HG03175 (cell line): ENCODE data around the gene SUN2.

Experiments used
- ATAC-seq: cut with Tn5 transposase; IDR thresholded peaks from one replicate; pipeline ENCODE4 v1.9.1; 2021; ENCODE audit warnings: mild to moderate bottlenecking, moderate library complexity; ENCODE audit not compliant: unreplicated experiment

SUN2 gene

DNA sequence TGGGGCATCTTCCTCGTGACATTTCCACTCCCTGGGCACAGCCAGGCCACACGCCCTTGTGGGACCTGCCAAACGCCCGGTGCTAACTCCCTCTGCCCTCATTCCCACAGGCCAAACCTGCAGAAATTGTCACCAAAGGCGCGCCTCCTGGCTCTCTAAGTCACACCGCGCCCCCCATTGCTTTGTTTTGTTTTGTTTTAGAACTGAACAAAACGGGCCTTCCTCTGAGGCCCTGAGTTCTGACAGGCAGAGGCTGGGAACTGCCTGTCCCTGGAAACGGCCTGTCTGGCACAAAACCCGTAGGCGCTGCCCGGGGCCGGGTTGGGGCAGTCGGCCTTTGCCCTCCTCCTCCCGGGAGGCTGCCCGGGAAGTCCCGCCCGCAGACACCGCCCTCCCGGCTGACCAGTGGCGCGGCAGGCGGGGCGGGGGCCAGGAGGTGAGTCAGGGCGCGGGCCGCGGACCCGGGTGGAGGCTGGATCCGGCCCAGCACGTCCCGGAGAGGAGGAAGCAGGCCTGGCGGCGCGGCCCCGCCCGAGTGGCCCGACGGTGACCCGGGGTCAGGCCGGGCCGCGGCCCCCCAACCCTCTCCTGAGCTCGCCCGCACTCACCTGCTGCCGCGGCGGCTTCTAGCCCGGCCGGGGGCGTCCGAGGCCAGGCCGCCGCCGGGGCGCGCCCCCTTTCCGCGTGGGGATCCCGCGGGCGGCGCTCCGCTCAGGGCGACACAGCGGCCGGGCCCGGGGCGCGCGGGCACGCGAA is 465 bp downstream of the SUN2 start:
- ATAC-seq = peak; percentile 25

DNA sequence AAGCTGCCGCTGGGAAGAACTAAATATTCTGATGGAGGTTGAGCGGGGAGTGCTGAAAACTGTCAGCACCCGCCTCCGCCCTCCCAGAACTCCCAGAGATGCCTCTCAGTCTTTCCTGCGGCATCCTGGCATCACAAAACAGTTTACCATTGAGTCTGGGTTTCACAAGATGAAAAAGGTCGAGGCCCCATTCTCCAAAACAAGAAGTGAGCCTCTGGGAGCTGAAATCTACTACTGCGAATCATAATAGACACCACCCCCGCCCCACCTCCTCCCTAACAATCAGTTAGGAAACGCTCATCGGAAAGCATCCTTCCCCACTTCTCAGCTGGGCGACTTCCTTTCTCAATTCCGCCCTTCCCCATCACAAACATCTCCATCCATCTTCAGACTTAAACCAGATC is 1.0 kb downstream of the SUN2 start:
- no peak for ATAC-seq

DNA sequence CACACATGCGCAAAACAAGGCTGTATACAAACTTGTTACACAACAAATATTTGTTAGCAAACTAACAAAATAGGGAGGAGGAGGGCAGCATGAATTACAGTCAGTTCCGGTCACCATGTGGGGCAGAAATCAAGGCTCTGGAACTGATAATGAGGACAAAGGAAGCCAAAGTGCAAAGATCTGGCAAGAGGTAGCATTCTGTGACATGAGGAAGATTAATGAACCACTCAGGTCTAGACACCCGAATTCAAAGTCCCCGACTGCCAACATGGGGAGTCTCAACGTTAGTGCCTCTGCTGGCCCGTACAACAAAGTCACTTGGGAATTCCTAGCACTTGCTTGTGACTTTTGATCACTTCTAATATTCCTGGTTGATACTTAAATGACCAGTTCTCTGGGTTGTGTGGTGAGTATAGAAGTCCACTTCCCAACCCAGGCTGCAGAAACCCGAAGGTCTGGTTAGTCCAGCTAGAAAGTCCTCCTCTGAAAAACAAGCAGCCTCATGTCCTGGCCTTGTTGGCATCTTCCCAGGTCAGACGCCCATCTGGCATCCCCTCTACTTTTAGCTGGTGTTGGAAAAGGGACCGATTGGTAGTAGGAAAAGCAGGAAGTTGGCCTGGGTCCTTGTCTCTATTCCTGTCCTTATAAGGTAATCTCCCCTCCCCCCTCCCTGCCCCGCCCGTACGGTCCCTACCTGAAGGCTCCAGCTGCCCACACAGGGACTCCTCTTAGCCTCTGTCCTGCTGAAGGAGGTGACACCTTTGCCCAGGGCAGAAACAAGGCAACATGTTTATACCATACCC is 1.6 kb downstream of the SUN2 start:
- no peak for ATAC-seq

DNA sequence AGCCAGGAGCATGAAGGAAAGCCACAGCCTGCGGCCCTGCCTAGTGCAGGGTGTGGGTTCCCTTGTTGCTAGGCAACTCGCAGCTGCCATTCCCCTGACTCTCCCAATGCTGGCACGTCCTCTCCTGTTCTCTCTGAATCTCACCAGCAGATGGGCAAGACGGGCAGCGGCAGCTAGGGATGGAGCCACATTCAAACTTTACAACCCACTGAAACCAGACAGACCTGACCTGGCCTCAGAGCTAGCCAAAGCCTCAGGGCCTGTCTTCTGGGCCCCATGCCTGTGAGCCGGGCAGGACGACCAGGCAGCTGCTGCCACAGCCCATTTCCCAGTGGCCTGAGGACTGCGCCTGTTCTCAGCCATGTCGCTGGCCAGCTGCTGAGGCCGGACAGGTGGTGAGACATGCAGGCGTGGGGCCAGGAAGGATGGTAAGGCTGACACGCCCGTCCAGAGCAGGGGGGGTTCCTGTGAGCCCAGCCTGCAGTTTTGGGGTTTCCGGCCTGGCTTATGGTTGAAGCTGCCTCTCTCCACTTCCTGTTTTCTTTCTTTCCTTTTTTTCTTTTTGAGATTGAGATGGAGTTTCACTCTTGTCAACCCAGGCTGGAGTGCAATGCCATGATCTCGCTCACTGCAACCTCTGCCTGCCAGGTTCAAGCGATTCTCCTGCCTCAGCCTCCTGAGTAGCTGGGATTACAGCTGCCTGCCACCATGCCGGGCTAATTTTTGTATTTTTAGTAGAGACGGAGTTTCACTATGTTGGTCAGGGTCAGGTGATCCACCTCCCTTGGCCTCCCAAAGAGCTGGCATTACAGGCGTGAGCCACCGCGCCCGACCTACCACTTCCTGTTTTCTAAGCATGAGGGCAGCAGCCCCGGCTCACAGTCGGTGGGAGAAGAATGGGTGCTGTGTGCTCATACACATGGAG is 4.1 kb downstream of the SUN2 start:
- ATAC-seq = peak; percentile 51

DNA sequence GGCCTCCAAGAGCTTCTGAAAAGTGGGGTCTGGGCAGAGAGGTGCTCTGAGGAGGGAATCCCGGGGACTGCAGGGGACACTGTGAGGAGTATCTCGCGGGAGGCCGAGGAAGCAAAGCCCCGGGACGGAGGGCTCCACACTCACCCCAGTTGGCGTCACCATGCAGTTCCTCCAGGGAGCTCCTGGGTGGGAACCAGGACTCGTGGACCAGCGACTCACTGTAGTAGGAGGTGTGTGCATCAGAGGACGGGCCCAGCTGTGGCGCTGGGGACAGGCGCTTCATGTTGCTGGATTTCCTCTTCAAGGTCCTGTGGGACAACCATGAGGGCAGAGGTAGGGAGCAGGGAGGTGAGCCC is 4.8 kb downstream of the SUN2 start:
- ATAC-seq = no peak

DNA sequence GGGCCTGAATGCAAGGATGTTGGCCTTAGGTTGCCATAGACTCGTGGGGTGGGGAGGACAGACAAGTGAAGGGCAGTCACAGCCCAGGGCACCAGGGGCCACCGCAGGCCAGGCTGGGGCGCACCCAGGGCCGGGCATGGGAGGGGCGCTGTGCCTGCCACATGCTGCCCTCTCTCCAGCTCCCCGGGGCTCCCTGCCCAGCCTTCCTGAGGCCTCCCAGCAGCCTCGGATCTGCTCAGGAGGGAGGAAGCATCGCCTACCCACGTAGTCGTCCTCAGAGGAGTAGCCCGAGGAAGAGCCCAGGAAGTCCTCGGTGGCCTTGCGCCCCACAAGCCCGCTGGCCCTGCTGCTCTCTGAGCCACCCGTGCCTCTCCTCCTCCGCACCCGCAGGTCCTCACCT is 5.2 kb downstream of the SUN2 start:
- no peak for ATAC-seq

DNA sequence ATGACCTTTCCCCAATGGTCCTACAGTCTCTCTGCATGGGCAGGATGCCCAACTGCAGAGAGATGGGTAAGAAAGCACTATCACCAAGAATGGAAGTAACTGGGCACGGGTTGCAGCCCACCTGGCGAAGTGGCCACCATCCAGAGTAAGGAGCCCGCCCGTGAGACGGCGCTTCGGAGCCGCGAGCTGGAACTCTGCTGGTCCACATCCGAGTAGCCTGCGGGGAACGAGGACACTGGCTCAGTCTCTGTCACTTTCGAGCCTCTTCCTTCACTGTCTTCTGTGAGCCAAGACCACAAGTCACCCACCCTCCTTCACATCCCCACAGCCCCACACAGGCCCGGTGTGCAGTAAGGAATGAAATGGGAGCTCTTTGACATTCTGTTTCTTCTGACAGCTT is 5.7 kb downstream of the SUN2 start:
- no peak for ATAC-seq

DNA sequence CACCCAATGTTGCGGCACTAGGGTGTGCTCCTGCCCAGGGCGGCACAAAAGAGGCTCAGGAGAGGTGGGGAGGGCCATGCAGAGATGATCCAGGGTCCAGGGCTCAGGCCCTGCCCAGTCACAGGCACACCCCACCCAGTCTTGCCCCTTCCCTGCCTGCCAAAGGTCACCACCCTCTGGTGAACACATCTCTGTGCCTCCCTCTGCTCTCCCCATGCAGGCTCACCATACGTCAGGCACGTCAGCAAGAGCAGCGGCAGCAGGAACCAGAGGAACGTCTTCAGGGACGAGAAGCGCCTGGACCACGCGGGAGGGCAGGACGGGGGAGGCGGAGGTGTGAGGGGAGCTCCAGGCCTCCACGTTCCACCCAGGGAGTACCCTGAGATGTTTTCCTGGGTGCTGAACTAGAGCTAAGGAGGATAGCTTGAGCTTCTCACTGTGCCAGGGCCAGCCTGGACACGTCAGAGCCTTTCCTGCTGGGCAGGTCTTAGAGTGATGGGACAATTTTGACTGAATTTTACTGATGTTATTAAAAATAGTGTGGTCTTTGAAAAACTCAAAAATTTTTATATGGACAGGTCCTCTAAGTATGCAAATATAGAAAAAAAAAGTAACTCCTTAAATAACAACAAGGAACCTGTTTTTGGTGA is 7.2 kb downstream of the SUN2 start:
- no peak for ATAC-seq

DNA sequence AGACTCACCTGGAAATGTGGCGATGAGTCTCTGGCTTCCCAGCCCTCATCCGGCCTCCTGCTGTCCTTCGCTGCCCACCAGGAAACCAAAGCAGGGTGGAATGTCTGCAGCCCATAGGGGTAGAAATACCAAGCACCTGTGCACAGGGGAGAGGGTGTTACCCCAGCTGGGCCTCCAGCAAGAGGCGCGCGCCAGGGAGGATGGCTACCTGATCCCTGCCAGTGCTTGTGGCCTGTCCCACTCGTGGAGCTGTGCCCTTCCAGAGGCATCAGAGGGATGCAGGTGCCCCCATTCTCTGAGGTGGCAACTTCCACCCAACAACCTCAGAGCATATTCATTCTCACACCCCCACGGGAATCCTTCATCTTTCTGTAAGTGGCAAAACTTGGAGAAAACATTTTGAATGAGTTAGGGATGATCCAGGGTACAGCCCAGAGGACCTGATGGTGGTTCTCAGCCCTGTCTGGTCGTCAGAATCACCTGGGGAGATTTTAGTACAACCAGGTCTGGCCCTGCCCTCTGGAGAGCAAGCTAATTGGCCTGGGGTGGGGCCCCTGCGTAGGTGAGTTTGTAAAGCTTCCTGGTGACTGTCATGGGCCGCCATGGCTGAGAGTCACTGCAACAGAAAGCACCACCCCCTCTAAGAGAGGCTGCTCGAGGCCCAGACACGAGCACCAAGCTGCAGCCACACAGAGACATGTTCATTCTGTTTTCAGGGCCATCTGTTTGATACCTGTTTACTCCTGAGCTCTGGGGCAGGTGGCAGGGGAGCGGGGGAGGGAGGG is 9.9 kb downstream of the SUN2 start:
- no peak for ATAC-seq

DNA sequence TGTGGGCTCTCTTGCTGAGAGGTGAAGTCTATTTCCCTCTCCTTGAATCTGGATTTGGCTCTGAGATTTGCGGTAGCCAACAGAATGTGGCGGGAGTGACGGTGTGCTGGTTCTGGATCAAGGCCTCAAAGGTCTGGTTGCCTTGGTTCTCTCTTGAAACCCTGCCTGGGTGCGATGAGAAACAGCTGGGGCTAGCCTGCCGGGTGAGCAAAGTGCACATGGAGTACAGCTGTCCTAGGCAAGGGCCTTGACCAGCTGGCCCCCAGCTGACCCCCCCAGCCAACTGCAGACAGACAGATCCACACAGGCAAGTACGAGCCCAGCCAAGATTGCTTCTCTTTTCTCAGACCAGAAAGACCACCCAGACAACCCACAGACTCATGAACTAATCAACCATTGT is 10.8 kb downstream of the SUN2 start:
- ATAC-seq = no peak

DNA sequence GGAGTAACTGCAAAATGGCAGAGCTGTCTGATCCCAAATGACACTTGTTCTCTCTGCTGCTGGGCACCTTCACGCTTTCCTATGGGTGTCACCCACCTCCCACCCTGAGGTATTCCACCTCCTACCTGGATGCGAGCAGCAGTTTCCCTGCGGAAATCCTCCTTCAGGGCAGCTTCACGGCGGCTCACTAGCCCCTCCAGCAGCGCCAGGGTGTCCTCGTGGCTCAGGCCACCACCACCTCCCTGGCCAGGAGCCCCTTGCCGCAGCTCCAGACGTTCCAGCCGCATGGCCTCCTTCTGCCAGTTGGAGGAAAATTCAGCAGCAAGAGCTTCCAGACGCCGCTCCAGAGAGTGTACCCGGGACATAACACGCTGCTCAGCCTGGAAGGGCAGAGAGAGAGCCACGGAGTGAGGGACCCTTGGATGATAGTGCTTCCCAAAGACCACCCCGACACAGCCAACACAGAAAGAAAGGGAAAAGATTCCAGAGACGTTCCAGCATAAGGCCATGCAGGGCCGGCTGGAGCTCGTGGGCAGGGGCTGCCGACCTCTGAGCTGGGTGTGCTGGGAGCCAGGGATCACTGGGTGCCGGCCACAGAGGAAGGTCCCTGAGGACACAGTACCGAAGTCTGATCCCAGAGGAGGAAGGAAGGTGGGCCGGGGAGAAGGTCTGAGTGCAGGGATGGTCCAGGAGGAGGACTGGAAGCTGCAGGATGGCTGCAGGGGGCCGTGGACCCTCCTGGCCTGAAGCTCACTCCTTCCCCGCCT is 13.4 kb downstream of the SUN2 start:
- ATAC-seq = no peak

DNA sequence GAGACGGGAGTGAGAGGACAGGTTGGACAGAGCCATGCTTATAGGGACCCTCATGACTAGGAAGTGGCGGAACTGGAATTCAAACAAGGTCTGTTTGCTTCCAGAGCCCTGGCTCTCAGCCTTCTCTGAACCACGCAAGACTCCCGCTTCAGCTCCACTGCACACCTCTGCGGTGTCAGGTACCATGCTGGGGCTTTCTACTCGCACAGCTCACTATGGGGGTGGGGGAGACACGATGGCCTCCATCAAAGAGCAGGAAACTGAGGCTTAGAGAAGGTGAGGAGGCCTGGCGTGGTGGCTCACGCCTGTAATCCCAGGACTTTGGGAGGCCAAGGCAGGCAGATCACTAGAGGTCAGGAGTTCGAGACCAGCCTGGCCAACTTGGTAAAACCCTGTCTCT is 14.2 kb downstream of the SUN2 start:
- ATAC-seq = no peak

DNA sequence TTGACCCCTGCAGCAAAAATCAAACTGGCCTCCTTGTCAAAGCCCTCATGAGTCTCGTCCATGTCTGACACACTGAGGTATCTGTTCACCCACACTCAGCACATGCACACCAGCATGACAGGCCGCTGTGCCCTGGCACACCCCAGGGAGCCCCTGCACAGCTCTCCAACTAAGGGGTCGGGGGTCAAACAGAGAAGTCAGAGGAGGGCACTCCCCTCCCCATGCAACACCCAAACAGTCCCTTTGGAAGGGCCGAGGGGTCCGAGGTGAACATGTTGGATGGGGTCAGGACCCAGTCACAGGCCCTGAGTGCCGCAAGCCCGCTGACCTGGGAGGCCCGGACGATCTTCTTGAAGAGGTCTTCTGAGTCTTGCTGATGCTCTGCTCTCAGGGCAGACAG is 14.6 kb downstream of the SUN2 start:
- ATAC-seq = no peak

DNA sequence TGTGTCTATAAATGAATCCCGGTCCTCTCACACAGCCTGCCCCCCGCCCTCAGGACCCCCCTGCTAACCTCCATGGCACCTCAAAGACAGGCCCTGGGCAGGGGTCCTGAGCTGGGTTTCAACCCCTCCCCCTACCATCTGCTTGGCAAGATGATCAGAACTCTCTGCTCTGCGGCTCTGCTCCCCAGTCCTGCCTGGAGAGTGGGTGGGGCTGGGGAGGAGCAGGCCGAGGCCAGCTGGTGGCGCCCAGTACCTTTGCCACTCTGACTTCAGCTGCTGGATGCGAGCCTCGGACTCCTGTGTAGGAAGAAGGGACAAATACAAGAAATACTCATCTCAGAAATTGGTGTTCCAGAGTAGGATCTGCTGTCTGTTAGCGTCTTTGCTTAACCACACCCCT is 15.0 kb downstream of the SUN2 start:
- no peak for ATAC-seq

DNA sequence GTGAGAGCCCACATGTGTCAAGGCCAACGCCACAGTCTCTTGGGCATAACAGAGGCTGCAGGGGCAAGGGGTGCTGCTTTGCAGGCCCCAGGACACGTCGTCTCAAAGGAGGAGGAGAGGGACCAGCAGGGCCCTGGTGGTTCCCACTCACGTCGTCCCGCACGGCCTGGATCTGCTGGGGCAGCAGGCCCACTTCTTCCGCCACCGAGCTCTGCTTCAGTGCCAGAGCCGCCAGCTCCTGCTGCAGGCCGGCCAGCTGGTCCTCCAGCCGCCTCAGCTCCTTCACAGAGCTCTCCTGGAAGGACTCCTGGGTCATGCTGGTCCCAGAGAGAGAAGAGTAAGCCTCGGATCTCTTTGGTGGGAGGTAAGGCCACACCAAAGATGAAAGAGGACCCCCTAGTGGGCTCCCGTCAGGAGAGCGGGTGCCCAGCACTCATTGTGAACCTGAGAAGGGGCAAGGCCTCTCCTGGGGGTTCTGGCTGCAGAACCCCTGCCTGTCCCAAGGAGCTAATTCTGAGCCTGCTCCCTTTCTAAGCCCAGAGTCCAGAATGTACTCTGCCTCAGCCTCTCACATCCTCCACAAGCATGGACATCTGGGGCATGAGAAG is 15.6 kb downstream of the SUN2 start:
- ATAC-seq = no peak

DNA sequence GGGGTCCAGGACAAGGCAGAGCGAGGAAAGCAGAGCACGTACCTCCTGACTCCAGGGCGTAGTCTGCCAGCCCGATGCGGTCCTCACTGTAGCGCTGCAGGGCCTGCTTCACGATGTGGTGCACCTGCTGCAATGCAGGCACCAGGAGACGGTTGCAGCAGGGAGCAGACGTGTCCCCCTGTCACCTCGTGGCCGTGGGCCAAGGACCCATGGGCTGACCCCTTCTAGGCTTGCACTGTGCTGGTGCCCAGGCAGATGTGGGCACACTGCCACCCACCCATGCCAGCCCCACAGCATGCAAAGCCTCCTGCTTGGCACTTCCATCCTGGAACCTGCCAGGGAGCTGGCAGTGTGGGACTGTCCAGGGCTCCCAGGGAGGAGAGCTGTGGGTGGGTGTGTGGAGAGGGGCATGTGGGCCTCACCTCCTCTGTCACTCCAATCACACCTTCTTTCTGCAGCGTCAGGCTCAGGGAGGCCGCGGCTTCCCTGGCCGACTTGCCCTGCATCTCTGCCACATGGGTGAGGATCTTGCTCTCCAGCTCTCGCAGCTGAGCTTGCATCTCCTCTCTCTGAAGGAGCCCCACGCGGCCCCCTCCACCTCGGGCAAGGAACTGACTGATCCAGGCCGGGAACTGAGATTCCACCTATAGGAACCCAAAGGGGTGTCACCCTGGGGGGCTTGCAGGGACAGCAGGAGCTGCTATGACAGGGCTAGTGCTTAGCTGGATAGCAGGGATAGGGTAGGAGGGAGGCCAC is 16.3 kb downstream of the SUN2 start:
- no peak for ATAC-seq

DNA sequence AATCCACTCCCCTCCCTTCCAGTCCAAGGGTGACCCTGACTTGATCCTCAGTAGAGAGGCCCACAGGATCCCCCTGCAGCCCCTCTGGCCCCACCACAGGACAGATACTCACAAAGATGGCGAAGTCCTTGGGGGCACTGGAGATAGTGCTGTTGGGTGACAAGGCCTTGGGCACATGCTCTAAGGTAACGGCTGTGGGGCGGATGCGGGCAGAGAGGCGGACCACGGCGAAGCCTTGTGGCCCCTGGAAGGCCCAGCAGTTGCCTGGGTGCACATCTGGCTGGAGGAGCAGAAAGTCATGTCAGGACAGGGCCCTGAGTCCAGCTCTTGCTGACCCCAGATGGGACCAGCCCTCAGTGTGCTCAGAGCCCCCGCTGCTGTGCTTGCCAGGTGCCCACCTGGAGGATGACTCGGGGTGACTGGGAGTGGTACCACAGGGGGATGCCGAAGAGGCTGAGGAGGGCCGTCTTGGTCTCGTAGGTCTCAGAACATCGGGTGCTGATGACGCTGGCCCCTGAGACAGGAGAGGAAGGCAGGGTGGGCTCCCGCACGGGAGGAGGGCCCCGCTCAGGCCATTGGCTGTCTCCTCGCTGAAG is 17.2 kb downstream of the SUN2 start:
- no peak for ATAC-seq
